ENCODE results near the gene OR6C76.
"Not testable (repeated sequence)": the region's sequence is repeated elsewhere in the genome, so short reads cannot be mapped to it uniquely, and the experiment has no call there.

The OR6C76 gene

GRCh38 chr12:55400229-55400628, 25.8 kb upstream of the OR6C76 start, which contains the start of gene OR6C65:
Gene OR6C65 (plus strand): TSS chr12:55400529. CDS start chr12:55400529, 0 bp downstream.
- Histone ChIP-seq H4K8ac (ENCODE audit: low read depth, low read length) (no peak within 1 kb of the TSS), H3K36me3 (ENCODE audit: control insufficient read depth in 1 of 2, insufficient read depth in 2 of 2, low read length in 2 of 2) (no peaks in the 10 kb centered on the region), H4K12ac (ENCODE audit: low read depth, low read length) (no peak within 1 kb of the TSS), H3K14ac (ENCODE audit: low read length) (no peak within 1 kb of the TSS), H2BK12ac (ENCODE audit: low read length) (no peak within 1 kb of the TSS), H3K4me2 (ENCODE audit: low read length) (no peak within 1 kb of the TSS), H2BK5ac (ENCODE audit: low read depth, low read length, poor library complexity) (no peak within 1 kb of the TSS), H3K4ac (ENCODE audit: low read depth, low read length) (no peak within 1 kb of the TSS), H2BK120ac (ENCODE audit: insufficient read depth, low read length, poor library complexity) (no peak within 1 kb of the TSS), H3K27me3 (ENCODE audit: insufficient read depth, low read length) (no peaks in the 10 kb centered on the region), H2AFZ (ENCODE audit: insufficient read depth, low read length, poor library complexity) (no peak within 1 kb of the TSS), H4K91ac (ENCODE audit: low read depth, low read length) (no peak within 1 kb of the TSS), H3K4me3 (ENCODE audit: low read depth, low read length) (no peak within 1 kb of the TSS), H3K27ac (ENCODE audit: low read depth, low read length) (no peak within 1 kb of the TSS), H3K9ac (ENCODE audit: low read length) (no peak within 1 kb of the TSS), H3K9me3 (ENCODE audit: insufficient read depth, low read depth, low read length) (no peaks in the 10 kb centered on the region), H3K18ac (ENCODE audit: low read length) (no peak within 1 kb of the TSS), H3K79me2 (ENCODE audit: control insufficient read depth, insufficient read depth, low read length, poor library complexity) (no peaks in the 10 kb centered on the region), H2AK5ac (ENCODE audit: low read length) (no peak within 1 kb of the TSS), H3K4me1 (ENCODE audit: control insufficient read depth in 1 of 2, insufficient read depth in 2 of 2, low read length in 2 of 2) (no peaks in the 10 kb centered on the region), H3K23ac (ENCODE audit: low read length) (no peak within 1 kb of the TSS), H3K79me1 (ENCODE audit: low read length) (no peaks in the 10 kb centered on the region)
- DNase-seq = peak in 1 of 2 donors; percentile 7
- WGBS (ENCODE audit: extremely low coverage, insufficient coverage, insufficient read length) = no CpG with 5 or more reads among the region's 1 CpG

GRCh38 chr12:55407866-55408265, 18.2 kb upstream of the OR6C76 start:
- Histone ChIP-seq H3K79me2 (ENCODE audit: control insufficient read depth, insufficient read depth, low read length, poor library complexity) (no peaks in the 10 kb centered on the region), H2AK5ac (ENCODE audit: low read length) (no peak overlapping the region), H3K14ac (ENCODE audit: low read length) (no peak overlapping the region), H3K36me3 (ENCODE audit: control insufficient read depth in 1 of 2, insufficient read depth in 2 of 2, low read length in 2 of 2) (no peaks in the 10 kb centered on the region), H3K23ac (ENCODE audit: low read length) (no peak overlapping the region), H3K9ac (ENCODE audit: low read length) (no peak overlapping the region), H3K18ac (ENCODE audit: low read length) (no peak overlapping the region), H3K27ac (ENCODE audit: low read depth, low read length) (no peak overlapping the region), H3K4me2 (ENCODE audit: low read length) (no peak overlapping the region), H3K9me3 (ENCODE audit: insufficient read depth, low read depth, low read length) (no peaks in the 10 kb centered on the region), H2BK12ac (ENCODE audit: low read length) (no peak overlapping the region), H4K8ac (ENCODE audit: low read depth, low read length) (no peak overlapping the region), H4K91ac (ENCODE audit: low read depth, low read length) (no peak overlapping the region), H2BK120ac (ENCODE audit: insufficient read depth, low read length, poor library complexity) (no peak overlapping the region), H3K4me1 (ENCODE audit: control insufficient read depth in 1 of 2, insufficient read depth in 2 of 2, low read length in 2 of 2) (no peaks in the 10 kb centered on the region), H3K4me3 (ENCODE audit: low read depth, low read length) (no peak overlapping the region), H2BK5ac (ENCODE audit: low read depth, low read length, poor library complexity) (no peak overlapping the region), H2AFZ (ENCODE audit: insufficient read depth, low read length, poor library complexity) (no peak overlapping the region), H3K4ac (ENCODE audit: low read depth, low read length) (no peak overlapping the region), H3K79me1 (ENCODE audit: low read length) (no peaks in the 10 kb centered on the region), H4K12ac (ENCODE audit: low read depth, low read length) (no peak overlapping the region), H3K27me3 (ENCODE audit: insufficient read depth, low read length) (no peaks in the 10 kb centered on the region)
- no peak for DNase-seq
- WGBS (ENCODE audit: extremely low coverage, insufficient coverage, insufficient read length) = no CpG with 5 or more reads among the region's 1 CpG

GRCh38 chr12:55409133-55409532, 16.9 kb upstream of the OR6C76 start:
- H3K27ac ChIP-seq (ENCODE audit: low read depth, low read length); H2BK12ac ChIP-seq (ENCODE audit: low read length); DNase-seq; H3K9me3 ChIP-seq (ENCODE audit: insufficient read depth, low read depth, low read length); H3K18ac ChIP-seq (ENCODE audit: low read length); H3K23ac ChIP-seq (ENCODE audit: low read length); H2AFZ ChIP-seq (ENCODE audit: insufficient read depth, low read length, poor library complexity); H3K79me2 ChIP-seq (ENCODE audit: control insufficient read depth, insufficient read depth, low read length, poor library complexity); H4K8ac ChIP-seq (ENCODE audit: low read depth, low read length); H3K4ac ChIP-seq (ENCODE audit: low read depth, low read length); H2BK5ac ChIP-seq (ENCODE audit: low read depth, low read length, poor library complexity); H2BK120ac ChIP-seq (ENCODE audit: insufficient read depth, low read length, poor library complexity); H2AK5ac ChIP-seq (ENCODE audit: low read length); H3K4me2 ChIP-seq (ENCODE audit: low read length); H3K36me3 ChIP-seq (ENCODE audit: control insufficient read depth in 1 of 2, insufficient read depth in 2 of 2, low read length in 2 of 2); H3K4me1 ChIP-seq (ENCODE audit: control insufficient read depth in 1 of 2, insufficient read depth in 2 of 2, low read length in 2 of 2); H3K9ac ChIP-seq (ENCODE audit: low read length); H3K79me1 ChIP-seq (ENCODE audit: low read length); H4K91ac ChIP-seq (ENCODE audit: low read depth, low read length); H3K27me3 ChIP-seq (ENCODE audit: insufficient read depth, low read length); H4K12ac ChIP-seq (ENCODE audit: low read depth, low read length); H3K4me3 ChIP-seq (ENCODE audit: low read depth, low read length); H3K14ac ChIP-seq (ENCODE audit: low read length): not testable (repeated sequence)
- no CpG with 5 or more reads among the region's 1 CpG for WGBS (ENCODE audit: extremely low coverage, insufficient coverage, insufficient read length)

GRCh38 chr12:55412138-55412537, 13.9 kb upstream of the OR6C76 start:
- not testable (repeated sequence) for H3K23ac ChIP-seq (ENCODE audit: low read length); H3K27me3 ChIP-seq (ENCODE audit: insufficient read depth, low read length); H2BK5ac ChIP-seq (ENCODE audit: low read depth, low read length, poor library complexity); H3K79me2 ChIP-seq (ENCODE audit: control insufficient read depth, insufficient read depth, low read length, poor library complexity); H3K79me1 ChIP-seq (ENCODE audit: low read length); H3K4me3 ChIP-seq (ENCODE audit: low read depth, low read length); H4K8ac ChIP-seq (ENCODE audit: low read depth, low read length); H3K9me3 ChIP-seq (ENCODE audit: insufficient read depth, low read depth, low read length); H2AFZ ChIP-seq (ENCODE audit: insufficient read depth, low read length, poor library complexity); H3K14ac ChIP-seq (ENCODE audit: low read length); H3K36me3 ChIP-seq (ENCODE audit: control insufficient read depth in 1 of 2, insufficient read depth in 2 of 2, low read length in 2 of 2); H3K4me1 ChIP-seq (ENCODE audit: control insufficient read depth in 1 of 2, insufficient read depth in 2 of 2, low read length in 2 of 2); H3K18ac ChIP-seq (ENCODE audit: low read length); H3K4ac ChIP-seq (ENCODE audit: low read depth, low read length); H4K91ac ChIP-seq (ENCODE audit: low read depth, low read length); H2BK12ac ChIP-seq (ENCODE audit: low read length); H3K9ac ChIP-seq (ENCODE audit: low read length); H3K4me2 ChIP-seq (ENCODE audit: low read length); H2AK5ac ChIP-seq (ENCODE audit: low read length); DNase-seq; H2BK120ac ChIP-seq (ENCODE audit: insufficient read depth, low read length, poor library complexity); H3K27ac ChIP-seq (ENCODE audit: low read depth, low read length); H4K12ac ChIP-seq (ENCODE audit: low read depth, low read length)
- WGBS (ENCODE audit: extremely low coverage, insufficient coverage, insufficient read length) = no CpG with 5 or more reads among the region's 15 CpGs
